NB4 (cell line): ENCODE measurements around the gene TRMT61A.

Experiments used
- DNase-seq: peaks from one replicate; pipeline ENCODE4 v3.0.0; 2010; ENCODE audit warnings: low read depth
- H3K4me3 ChIP-seq: one replicate; pipeline ENCODE4 v1.5.1; 2011; ENCODE audit warnings: mild to moderate bottlenecking, low read depth, low read length, moderate library complexity
- CTCF ChIP-seq: IDR thresholded peaks from one replicate; pipeline ENCODE4 v1.5.1; 2012; ENCODE audit warnings: low read depth, low read length
- MYC ChIP-seq: IDR thresholded peaks from 2 replicates; pipeline ENCODE4 v1.6.1; 2011; ENCODE audit warnings: low read depth, low read length
- POLR2A ChIP-seq: IDR thresholded peaks from 2 replicates; pipeline ENCODE4 v1.6.1; 2011; ENCODE audit warnings: mild to moderate bottlenecking; ENCODE audit not compliant: insufficient read length; ENCODE audit errors: extremely low read depth
- TF ChIP-seq, protein P1 (sequence below): IDR thresholded peaks from 2 replicates; pipeline ENCODE4 v1.6.1; 2011; ENCODE audit warnings: low read depth, low read length

TRMT61A gene

GRCh38 chr14:103552011-103552845 is 23.2 kb downstream of the TRMT61A start:
- TF ChIP-seq, protein P1, sequence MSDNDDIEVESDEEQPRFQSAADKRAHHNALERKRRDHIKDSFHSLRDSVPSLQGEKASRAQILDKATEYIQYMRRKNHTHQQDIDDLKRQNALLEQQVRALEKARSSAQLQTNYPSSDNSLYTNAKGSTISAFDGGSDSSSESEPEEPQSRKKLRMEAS: no peak
- no peak for TF ChIP-seq MYC
- no peak for TF ChIP-seq POLR2A
- TF ChIP-seq CTCF: no peak
- DNase-seq: no peak
- H3K4me3 ChIP-seq: no peak overlapping the region

GRCh38 chr14:103552846-103553210 is 23.8 kb downstream of the TRMT61A start:
- DNase-seq: no peak
- no peak overlapping the region for H3K4me3 ChIP-seq
- TF ChIP-seq, protein P1: no peak
- TF ChIP-seq POLR2A (no peak), CTCF (no peak), MYC (no peak)

DNA sequence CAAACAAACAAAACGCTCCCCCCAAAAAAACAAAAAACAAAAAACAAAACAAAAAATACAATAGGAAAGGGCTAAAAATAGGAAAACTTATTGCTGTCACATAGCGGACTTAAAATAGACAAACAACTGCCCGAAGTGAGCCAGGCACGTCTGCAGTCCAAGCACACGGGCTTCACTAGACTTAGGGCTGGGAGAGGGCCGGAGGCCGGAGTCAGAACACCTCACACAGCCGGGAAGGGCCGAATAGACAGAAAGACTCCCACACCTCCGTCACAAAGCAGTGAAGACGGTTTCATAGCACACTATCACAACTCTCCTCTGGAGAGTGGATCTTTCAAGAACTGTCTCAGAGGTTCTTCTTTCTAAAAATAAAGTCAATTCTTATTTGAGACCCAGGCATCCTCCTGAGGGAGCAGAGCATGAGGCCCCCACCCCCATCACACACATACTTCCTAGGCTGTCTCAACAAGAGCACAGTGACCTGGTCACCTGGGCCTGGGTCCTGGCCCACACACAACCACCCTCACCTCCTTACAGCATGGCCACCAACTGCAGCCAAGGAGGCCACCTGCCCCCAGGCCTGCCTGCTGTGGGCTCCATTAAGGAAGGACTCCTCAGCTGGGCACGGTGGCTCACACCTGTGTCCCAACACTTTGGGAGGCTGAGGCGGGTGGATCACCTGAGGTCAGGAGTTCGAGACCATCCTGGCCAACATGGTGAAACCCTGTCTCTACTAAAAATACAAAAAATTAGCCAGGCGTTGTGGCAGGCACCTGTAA is 26.8 kb downstream of the TRMT61A start:
- no peak for DNase-seq
- no peak overlapping the region for H3K4me3 ChIP-seq
- TF ChIP-seq, protein P1: no peak
- TF ChIP-seq POLR2A: no peak
- TF ChIP-seq MYC: no peak
- no peak for TF ChIP-seq CTCF

DNA sequence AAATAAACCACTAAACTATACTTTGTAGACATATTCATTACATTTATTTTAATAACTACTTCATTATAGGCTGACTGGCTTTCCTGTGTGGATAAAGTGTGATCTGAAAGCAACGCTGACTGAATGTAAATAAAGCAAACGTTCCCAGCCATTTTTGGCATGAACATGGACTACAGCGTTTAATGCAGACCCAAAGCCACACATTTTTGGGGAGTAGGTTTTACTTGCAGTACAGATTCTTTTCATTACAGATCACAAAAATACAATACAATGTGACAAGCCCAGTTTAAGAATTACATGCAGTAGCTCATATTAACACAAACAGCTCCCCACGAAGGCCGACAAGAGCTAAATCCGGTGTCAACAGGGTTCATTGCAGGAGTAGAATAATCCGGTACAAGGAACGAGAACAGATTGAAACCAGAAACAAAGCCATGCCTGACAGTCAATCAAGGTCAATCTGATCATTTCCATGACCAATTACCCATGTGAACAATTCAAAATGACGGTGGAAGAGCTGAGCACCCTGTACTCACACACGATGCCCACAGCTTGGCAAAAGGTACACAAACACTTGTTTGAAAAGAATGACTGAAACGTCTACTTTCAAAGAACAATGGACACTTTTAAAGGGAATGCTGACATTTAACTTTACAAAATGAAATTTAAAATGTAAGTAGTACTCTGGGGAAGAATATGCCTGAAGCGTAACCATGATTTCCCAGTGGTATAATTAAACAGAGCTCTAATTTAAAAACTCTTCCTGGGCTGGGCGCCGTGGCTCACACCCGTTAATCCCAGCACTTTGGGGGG is 28.2 kb downstream of the TRMT61A start:
- TF ChIP-seq MYC (no peak), CTCF (no peak), POLR2A (no peak)
- TF ChIP-seq, protein P1: no peak
- no peak overlapping the region for H3K4me3 ChIP-seq
- no peak for DNase-seq

DNA sequence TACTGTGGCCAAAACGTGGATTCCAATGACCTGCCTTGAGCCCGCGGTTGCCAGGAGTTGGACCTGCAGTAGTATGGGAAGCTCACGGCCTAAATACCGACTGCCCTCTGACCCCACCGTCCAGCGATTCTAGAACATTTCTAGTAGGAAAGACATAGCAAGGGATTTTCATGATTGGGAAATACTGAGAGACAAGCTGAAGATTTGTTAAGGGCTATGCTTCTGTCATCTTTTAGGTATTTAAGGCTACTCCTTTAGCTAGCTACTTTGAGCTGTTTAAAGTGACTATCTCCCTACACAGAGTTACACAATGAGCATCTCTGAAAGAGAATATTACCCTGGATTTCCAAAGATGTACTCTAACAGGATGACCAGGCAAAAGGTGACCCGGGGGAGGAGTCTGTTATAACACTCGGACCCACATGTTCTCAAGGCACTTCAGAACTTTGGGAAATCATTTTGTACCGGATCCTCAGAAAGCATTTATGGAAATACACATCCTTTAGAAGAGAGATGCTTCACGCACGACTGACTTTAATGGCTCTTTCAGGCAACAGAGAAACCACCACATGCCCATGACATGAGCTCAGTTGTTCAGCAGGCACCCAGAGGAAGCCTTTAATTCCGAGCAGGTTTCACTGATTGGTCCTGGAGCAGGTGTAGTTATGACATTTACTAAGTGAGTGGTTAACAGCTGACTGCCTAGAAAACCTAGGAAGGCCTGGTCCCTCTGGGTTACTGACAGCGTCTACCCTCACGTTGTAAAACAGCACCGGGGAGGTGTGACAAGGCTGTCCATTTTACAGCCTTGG is 29.3 kb downstream of the TRMT61A start:
- H3K4me3 ChIP-seq: no peak overlapping the region
- no peak for DNase-seq

More for the DNA sequence above, 29.3 kb downstream of the TRMT61A start:
- TF ChIP-seq POLR2A (no peak), CTCF (no peak)
